Transverse colon (tissue), 4 donors: Measurements from ENCODE around the gene WDR5. TPM values are rescaled to one million over a fixed set of nuclear protein-coding genes. Genes with fewer than 3 reads are reported as not detected.

Experiments used
- DNase-seq: peaks from one replicate; pipeline ENCODE4 v3.0.0-alpha.2; 2019
- H3K27ac ChIP-seq, 4 donors: fragments of 200-600 bp; sonication (generic); 2 replicates each; pipeline ENCODE4 v1.5.1; 2016 to 2018; ENCODE audit warnings: inconsistent platforms in 4 of 4
- H3K27me3 ChIP-seq: fragments of 200-600 bp; sonication (generic); 2 replicates; pipeline ENCODE4 v1.5.1; 2017; ENCODE audit warnings: inconsistent platforms
- H3K36me3 ChIP-seq, 4 donors: fragments of 200-600 bp; sonication (generic); 2 replicates each; pipeline ENCODE4 v1.5.1; 2017 to 2019; ENCODE audit warnings: inconsistent platforms in 4 of 4
- H3K4me1 ChIP-seq, 4 donors: fragments of 200-600 bp; sonication (generic); 2 replicates each; pipeline ENCODE4 v1.5.1; 2017 to 2020; ENCODE audit warnings: inconsistent platforms in 4 of 4
- H3K4me3 ChIP-seq, 4 donors: fragments of 200-600 bp; sonication (generic); 1 replicate in 1 of 4; 2 replicates in 3 of 4; pipeline versions ENCODE4 v1.5.1 to v1.6.1; 2017 to 2019; ENCODE audit warnings: inconsistent platforms in 4 of 4
- H3K9me3 ChIP-seq, 2 donors: fragments of 200-600 bp; sonication (generic); 2 replicates each; pipeline ENCODE4 v1.5.1; 2017 to 2019; ENCODE audit warnings: inconsistent platforms in 2 of 2
- EP300 ChIP-seq: sonication (generic); formaldehyde crosslinking; IDR thresholded peaks from one replicate; pipeline ENCODE4 v1.6.1; 2017; ENCODE audit warnings: antibody characterized with exemption, low read depth
- POLR2A ChIP-seq: fragments of 450-650 bp; IDR thresholded peaks from one replicate; pipeline ENCODE4 v1.6.1; 2016; ENCODE audit warnings: antibody characterized with exemption, mild to moderate bottlenecking, moderate library complexity
- POLR2AphosphoS5 ChIP-seq, 3 donors: sonication (generic); formaldehyde crosslinking; IDR thresholded peaks; one replicate each; pipeline ENCODE4 v1.6.1; 2016; ENCODE audit warnings: antibody characterized with exemption in 3 of 3
- WGBS, 2 donors: methylation state at CpG; one replicate each; pipeline ENCODE4 v1.1.5; 2018; ENCODE audit warnings: low coverage in 1 of 2; 5-methylcytosine and 5-hydroxymethylcytosine counted together
- in situ Hi-C, 4 donors: fragments of 200-750 bp; cut with MboI; loops; one replicate each; pipeline versions ENCODE4 v1.15.0 to v1.15.1; 2017; ENCODE audit warnings: low sequenced_read_pairs in 3 of 4, low pct_ligation_motif_present in 1 of 4, low pct_unique_long_range_greater_than_20kb in 1 of 4
- intact Hi-C: fragments of 100-400 bp; cut with DNase I; formaldehyde crosslinking; loops from one replicate; pipeline ENCODE4 v1.15.1; 2023; ENCODE audit warnings: low total_unique reads
- total RNA-seq, 4 donors: library from RNA; depleted of rRNA; stranded (reverse); fragments of >200 nt; gene quantifications; one replicate each; pipeline ENCODE4 v1.1.0, GENCODE V29; 2016
- TF ChIP-seq, protein P1 (sequence below), 5 experiments: fragments of 200-600 bp in 3 of 5; fragments of 450-650 bp in 2 of 5; sonication (generic) in 3 of 5; IDR thresholded peaks; 1 replicate in 2 of 5; 2 replicates in 3 of 5; pipeline ENCODE4 v1.5.1; 2016 to 2017; ENCODE audit warnings: antibody characterized with exemption in 5 of 5, inconsistent platforms in 3 of 5, mild to moderate bottlenecking in 2 of 5, moderate library complexity in 1 of 5

The WDR5 gene
- total RNA-seq, 4 donors from 2014 or later: 8.2 to 95.7 (median 16.3) TPM

DNA sequence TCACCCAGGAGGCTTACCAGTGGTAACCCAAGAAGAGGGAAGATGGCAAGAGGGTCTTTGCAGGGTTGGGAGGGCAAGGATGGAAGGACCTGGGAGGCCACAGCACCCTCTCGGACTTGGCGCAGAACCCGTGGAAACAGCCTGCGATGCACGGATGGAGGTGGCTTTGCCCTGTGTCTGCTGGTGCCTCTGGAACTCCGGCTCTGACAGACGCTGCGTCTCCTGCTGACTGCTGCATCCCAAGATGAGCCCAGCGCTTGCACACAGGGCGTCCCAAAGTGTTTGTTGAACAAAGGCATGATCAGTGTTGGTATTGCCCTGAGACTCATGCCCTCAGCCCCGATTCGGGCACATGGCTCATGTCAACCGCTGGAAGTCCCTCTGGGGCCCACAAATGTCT lies 30.5 kb downstream of the WDR5 start:
- 93 to 97% methylated on average over 3 to 12 of the region's 13 CpGs for WGBS, 2 donors
- intact Hi-C loops (no loop called here), in situ Hi-C loops (loop anchor here in 3 of 4 donors (5.0 to 25.0 kb wide), 3 partner anchors 278 to 571 kb away; no protein-coding TSS in a partner anchor)

GRCh38 chr9:134167530-134167931 lies 31.6 kb downstream of the WDR5 start:
- 54 to 67% methylated on average over 1 to 4 of the region's 4 CpGs for WGBS, 2 donors
- peaks cover 4 to 22% (median 13%) of the 10 kb centered on the region in 4 donors for H3K4me1 ChIP-seq
- H3K27ac ChIP-seq: peak overlapping the region in 3 of 4 donors; percentile 22 to 42 (median 25)
- in situ Hi-C loops (loop anchor here in 3 of 4 donors (5.0 to 25.0 kb wide), 3 partner anchors 277 to 570 kb away; no protein-coding TSS in a partner anchor), intact Hi-C loops (no loop called here)
- no peak for DNase-seq
- no peak overlapping the region for H3K4me3 ChIP-seq
- no peak for TF ChIP-seq EP300
- peak; percentile 7 to 53 (median 52) for TF ChIP-seq POLR2AphosphoS5 (IDR thresholded peaks at IDR 0.05)
- peaks cover 0 to 4% of the 10 kb centered on the region in 2 donors for H3K9me3 ChIP-seq
- no peaks in the 10 kb centered on the region for H3K36me3 ChIP-seq
- H3K27me3 ChIP-seq: no peaks in the 10 kb centered on the region

More for the DNA sequence above, 30.5 kb downstream of the WDR5 start:
- Histone ChIP-seq H3K4me3 (no peak overlapping the region), H3K27ac (no peak overlapping the region), H3K27me3 (no peaks in the 10 kb centered on the region), H3K4me1 (peaks cover 4 to 20% (median 14%) of the 10 kb centered on the region in 4 donors), H3K9me3 (peaks cover 0 to 4% of the 10 kb centered on the region in 2 donors), H3K36me3 (no peaks in the 10 kb centered on the region)
- no peak for TF ChIP-seq EP300
- no peak for TF ChIP-seq POLR2A
- no peak for TF ChIP-seq POLR2AphosphoS5 (IDR thresholded peaks at IDR 0.05)
- TF ChIP-seq, protein P1, sequence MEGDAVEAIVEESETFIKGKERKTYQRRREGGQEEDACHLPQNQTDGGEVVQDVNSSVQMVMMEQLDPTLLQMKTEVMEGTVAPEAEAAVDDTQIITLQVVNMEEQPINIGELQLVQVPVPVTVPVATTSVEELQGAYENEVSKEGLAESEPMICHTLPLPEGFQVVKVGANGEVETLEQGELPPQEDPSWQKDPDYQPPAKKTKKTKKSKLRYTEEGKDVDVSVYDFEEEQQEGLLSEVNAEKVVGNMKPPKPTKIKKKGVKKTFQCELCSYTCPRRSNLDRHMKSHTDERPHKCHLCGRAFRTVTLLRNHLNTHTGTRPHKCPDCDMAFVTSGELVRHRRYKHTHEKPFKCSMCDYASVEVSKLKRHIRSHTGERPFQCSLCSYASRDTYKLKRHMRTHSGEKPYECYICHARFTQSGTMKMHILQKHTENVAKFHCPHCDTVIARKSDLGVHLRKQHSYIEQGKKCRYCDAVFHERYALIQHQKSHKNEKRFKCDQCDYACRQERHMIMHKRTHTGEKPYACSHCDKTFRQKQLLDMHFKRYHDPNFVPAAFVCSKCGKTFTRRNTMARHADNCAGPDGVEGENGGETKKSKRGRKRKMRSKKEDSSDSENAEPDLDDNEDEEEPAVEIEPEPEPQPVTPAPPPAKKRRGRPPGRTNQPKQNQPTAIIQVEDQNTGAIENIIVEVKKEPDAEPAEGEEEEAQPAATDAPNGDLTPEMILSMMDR (IDR thresholded peaks at IDR 0.05): no peak
- no peak for DNase-seq

GRCh38 chr9:134168757-134169550 lies 33.1 kb downstream of the WDR5 start:
- intact Hi-C loops (no loop called here), in situ Hi-C loops (loop anchor here in 3 of 4 donors (5.0 to 25.0 kb wide), 3 partner anchors 276 to 568 kb away; no protein-coding TSS in a partner anchor)
- Histone ChIP-seq H3K36me3 (no peaks in the 10 kb centered on the region), H3K4me1 (peaks cover 0 to 14% (median 1%) of the 10 kb centered on the region in 4 donors), H3K27ac (no peak overlapping the region), H3K9me3 (peaks cover 0 to 4% of the 10 kb centered on the region in 2 donors), H3K4me3 (no peak overlapping the region), H3K27me3 (no peaks in the 10 kb centered on the region)
- WGBS, 2 donors: 70 to 75% methylated on average over 7 to 11 of the region's 11 CpGs
- no peak for DNase-seq
- TF ChIP-seq EP300 (no peak), POLR2AphosphoS5 (IDR thresholded peaks at IDR 0.05) (no peak), POLR2A (no peak)
- TF ChIP-seq, protein P1 (IDR thresholded peaks at IDR 0.05): no peak

DNA sequence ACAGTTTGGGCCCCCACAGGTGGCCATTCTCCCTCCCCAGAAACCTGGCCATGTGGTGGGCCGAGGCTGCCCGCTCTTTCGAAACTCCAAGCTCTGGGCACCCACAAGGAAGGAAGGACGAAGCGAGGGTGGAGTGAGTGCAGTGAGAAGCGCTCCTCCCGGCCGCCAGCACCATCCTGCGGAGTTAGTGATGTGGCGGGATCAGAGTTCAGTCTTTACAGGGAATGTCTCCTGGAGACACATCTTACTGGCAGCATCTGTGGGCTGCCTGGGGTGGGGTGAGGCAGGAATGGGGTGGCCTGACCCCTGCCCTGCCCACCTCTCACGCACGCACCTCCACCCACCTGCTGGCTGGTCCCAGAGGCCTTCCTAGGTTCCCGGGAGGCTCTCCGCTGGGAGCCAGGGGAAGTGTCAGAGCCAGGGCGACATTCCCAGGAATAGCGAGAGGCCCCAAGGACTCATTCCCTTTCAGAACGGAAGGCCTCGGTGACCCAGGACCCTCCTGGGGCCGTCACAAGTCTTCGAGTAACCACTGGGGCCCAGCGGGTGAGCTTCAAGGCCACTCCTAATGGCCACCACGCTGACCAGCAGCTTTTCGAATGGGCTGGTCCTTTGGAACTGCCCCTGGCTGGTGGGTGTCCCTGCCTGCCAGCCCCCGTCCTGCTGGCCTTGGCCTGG lies 34.0 kb downstream of the WDR5 start:
- intact Hi-C loops: loop anchor here (1.0 to 10.0 kb wide), 2 partner anchors 155 to 273 kb away; partner anchors contain the start of gene RXRA
- H3K4me3 ChIP-seq: no peak overlapping the region
- no peak overlapping the region for H3K27ac ChIP-seq
- 51 to 60% methylated on average over 1 to 23 of the region's 24 CpGs for WGBS, 2 donors
- H3K27me3 ChIP-seq: no peaks in the 10 kb centered on the region
- peaks cover 0 to 4% of the 10 kb centered on the region in 2 donors for H3K9me3 ChIP-seq
- TF ChIP-seq POLR2AphosphoS5 (IDR thresholded peaks at IDR 0.05) (no peak), POLR2A (no peak), EP300 (no peak)
- TF ChIP-seq, protein P1 (IDR thresholded peaks at IDR 0.05): no peak
- peaks cover 0 to 19% (median under 1%) of the 10 kb centered on the region in 4 donors for H3K4me1 ChIP-seq
- in situ Hi-C loops: loop anchor here (5.0 to 25.0 kb wide), 3 partner anchors 275 to 567 kb away; no protein-coding TSS in a partner anchor
- no peak for DNase-seq
- no peaks in the 10 kb centered on the region for H3K36me3 ChIP-seq
